GM19351 (cell line): Measurements from ENCODE around the gene CAPN3.

Experiments used
- ATAC-seq: cut with Tn5 transposase; IDR thresholded peaks from one replicate; pipeline ENCODE4 v1.9.1; 2021; ENCODE audit warnings: mild to moderate bottlenecking, moderate library complexity; ENCODE audit not compliant: unreplicated experiment

Gene CAPN3

DNA sequence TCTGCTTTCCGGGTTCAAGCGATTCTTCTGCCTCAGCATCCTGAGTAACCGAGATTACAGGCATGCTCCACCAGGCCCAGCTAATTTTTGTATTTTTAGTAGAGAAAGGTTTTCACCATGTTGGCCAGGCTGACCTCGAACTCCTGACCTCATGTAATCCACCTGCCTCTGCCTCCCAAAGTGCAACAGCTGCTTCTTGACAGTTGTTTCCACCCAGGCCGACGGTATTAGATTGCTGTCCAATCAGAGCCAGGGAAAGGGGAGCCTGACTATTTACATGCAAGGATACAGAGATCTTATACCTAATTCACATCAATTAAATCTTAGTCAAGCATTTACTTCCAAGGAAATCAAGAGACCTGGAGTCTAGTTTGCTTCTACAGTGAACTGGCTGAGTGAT is 4.0 kb upstream of the CAPN3 start:
- ATAC-seq = no peak

DNA sequence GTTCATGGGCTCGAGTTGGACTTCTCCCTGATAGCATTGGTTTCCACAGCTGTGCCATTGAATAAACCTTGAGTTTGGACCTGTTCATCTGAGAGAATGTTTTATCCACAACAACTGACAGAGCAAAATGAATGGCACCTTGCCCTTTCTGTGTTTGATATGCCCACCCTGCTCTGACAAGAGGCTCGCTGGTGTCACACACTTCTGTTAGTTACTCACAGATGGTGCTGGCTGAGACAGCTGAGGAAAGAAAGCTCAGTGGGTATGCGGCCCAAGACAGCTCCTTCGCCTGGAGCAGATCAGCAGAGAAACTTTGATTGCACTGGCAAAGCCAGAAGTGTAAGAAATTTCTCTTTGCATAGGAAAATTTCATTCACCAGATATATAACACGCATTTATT is 2.5 kb upstream of the CAPN3 start:
- no peak for ATAC-seq

DNA sequence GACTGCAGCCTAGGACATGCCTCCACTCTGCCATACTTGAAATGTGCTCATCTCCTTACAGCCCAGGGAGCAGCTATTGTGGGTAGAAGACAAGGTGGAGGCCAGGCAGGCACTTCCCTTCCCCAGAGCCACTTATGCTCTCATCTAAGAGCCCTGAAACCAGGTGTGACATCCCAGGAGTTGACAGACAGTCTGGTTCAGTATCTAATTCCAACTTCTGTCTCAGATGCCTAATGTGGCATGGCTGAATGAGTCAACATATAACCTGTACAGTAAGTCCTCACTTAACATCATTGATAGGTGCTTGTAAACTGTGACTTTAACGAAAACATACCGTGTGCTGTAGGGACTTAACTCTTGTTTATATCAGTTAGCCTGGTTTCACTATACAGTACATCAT is 1.2 kb upstream of the CAPN3 start:
- ATAC-seq = no peak

DNA sequence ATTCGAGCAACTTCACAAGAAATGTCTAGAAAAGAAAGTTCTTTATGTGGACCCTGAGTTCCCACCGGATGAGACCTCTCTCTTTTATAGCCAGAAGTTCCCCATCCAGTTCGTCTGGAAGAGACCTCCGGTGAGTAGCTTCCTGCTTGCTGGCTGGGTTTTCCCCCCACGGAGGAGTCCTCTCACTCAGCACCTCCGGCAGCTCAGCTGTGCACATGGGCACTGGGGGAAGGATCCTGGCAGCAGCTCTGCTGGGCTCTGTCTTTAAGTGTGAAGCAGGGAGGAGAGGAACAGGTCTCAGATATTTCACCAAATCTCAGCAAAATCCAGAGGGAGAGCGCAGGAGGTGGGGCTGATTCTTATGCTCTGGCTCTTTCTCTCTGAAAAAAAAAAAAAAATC is 684 bp downstream of the CAPN3 start:
- ATAC-seq = no peak

DNA sequence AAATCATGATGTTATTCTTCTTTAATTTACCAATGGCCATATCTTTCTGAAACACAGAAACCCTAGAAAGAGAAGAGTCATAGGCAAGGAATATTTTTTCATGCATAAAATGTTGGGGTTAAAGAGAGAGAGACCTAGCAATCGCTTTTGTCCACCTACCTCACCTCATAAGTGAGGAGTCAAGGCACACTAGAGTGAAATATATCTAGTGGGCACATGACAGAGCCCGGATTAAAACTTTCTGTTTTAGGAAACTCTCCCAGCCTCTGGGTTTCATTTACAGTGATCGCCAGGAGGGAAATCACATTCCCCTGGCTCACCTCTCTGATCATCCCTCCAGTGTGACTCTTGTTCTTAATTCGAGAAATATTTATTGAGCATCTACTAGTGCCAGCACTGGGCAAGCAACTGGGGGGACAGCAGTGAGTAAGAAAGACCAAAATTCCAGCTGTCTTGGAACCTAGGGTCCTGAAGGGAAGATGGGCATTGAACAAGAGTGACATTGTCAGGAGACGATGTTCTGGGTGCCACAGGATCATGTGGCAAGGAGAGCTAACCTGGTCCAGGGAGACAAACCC is 1.3 kb downstream of the CAPN3 start:
- ATAC-seq = no peak

DNA sequence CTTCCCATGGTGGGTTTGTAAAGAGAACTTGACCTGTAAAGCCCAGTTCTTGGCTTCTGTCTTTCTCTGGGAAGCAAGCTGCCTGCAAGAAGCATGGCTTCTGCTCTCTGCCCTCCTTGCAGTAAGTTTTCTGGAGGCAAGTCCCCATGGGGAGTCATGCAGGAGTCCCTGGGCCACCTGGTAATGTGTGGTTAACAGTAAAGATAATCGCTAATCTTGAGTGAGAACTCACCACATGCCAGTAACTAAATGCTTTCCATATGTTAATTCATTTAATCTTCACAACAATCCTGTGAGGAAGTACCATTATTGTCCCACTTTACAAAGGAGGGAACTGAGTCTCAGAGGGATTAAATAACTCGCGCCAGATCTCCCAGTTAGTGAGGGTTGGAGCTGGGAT is 4.2 kb downstream of the CAPN3 start:
- ATAC-seq = no peak

DNA sequence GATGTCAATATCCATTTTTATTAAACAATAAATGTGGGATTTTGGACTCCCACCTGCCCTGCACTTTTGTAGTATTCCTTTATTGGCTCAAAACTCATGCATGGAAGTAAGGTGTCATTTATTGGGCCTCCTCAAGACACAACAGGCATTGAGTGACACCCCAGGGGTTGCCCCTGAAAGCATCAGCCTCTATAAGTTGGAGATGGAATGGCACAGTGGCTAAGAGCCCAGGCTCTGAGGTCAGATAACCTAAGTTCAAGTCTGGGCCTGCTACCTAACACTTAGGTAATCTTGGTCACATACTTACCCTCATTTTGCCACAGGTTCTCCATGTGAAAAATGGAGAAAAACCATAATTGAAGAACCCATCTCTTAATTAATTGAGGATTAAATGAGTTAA is 4.6 kb downstream of the CAPN3 start:
- ATAC-seq = no peak

DNA sequence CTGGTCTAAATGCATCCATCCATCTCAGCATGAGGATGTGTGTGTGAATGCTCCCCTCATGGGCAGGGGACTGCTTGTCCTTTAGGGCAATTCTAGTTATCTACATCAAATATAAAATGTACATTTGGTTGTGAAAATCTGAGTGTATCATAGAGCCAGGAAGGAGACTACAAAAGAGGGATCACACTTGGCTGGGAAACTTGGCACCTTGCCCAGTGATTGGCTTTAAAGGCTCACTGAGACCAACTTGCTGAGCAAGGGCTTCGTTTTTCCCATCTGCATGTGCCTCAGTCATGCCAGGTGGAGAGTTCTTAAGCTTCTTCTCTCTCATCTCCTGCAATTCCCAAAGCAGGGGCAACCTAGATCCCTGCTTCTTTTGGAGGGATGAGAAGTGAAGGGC is 5.2 kb downstream of the CAPN3 start:
- no peak for ATAC-seq

DNA sequence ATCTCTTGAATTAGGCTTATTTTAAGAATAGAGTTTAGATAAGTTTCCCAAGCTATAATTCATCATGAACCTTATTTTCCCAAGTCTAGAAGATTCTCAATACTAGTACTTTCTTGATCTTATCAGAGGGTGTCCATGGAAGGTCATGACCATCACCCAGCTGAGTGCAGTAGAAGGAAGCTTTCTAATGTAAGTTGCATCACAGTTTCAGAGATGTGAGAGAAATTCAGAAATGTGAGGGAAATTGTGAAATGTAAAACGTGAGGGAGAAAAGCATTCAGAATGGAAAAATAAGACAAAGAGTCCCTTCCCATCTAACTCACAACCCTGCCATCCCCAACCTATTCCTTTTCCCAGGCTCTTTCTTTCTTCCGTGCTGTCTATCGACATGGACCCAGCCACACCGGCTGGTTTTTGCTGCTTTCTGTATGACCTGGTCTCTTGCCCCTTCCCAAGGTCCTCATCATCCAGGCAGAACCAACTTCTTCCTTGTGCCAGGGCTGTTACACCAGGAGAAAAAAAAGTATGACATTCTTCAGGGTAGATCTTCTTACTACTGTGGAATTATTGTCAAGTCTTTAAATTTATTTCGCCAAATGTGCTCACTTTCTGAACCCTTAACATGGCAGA is 6.7 kb downstream of the CAPN3 start:
- no peak for ATAC-seq

DNA sequence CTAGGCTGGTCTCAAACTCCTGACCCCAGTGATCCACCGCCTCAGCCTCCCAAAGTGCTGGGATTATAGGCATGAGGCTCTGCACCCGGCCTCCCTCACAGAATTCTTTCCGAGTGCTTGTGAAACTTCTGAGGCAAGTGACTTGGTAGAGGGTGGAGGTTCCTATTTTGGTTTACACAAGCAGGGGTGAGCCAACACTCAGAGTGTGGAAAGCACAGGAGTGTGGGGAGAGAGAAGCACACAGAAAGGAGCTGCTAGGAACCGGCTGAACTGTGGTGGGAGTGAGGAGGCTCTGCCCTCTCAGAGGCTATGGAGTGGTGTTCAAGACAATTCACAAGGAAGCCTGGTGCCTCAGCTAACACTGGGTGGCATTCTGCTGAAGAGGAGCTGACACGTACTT is 7.7 kb downstream of the CAPN3 start:
- ATAC-seq = no peak

DNA sequence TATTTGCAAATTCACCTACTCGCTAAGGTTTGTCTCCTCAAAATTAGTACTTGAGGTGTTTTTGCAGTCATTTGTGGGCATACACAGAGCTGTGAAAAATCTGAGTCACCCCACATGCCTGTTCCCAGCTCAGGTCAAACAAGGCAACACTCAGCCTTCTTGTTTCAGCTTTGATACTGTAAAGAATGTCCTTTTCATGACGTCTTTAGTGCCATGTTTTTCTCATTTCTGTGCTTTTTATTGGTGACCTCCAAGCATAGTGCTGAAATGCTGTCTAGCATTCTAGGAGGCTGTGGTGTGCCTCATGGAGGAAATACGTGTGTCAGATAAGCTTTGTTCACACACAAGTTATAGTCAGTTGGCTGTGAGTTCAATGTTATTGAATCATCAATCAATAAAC is 8.8 kb downstream of the CAPN3 start:
- ATAC-seq = no peak

DNA sequence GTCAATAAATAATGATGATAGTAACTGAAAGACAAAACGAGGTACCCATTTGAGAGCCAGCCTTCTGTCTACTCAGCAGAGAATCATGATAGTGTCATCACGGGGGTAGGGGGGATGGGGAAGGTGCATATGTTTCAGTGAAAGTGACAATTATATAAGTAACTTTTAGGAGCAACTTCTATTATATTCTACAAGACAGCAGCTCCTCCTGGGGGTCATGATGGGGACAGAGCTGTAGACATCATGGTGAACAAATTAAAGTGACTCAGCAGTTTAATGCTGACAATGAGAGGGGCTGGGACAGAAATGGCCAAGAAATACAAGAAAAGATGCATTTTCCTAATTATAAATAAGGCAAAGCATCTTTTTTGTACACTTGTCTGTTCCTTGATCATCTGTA is 11.8 kb downstream of the CAPN3 start:
- ATAC-seq = no peak

DNA sequence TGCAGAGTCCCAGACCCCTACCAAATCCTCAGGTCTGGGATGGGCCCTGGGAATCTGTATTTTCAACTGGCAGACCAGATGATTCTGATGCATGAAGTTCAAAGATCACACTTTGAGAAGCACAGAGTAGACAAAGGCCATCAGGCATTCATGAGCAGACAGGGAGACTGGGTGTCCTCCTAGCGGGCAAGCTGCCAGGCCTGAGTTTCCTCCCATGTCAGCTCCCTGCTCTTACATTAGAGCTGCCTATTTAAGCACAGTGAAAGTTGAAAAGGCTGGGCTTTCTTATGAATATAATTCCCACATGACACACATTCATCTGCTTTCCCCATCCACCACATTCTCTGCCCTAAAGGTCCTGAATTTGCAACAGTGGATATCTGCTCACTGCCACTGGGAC is 14.0 kb downstream of the CAPN3 start:
- no peak for ATAC-seq

DNA sequence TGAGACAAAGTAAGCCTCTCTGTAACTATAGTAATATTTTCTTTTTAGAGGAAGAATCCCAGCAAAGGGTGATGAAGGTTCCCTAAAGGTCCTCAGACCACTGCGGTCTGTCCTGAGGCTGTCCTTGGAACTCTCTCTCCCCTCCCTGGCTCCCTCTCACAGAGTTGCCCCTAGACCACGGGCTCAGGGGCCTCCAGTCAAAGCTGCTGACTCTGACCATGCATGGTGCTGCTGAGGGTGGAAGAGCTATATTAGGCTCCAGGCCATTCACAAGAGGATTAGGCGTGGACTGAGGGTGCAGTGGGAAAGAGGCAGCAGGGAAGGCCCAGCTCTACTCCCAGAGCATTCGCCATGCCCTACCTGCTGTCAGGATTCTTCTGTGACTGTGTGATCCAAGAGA is 14.6 kb downstream of the CAPN3 start:
- no peak for ATAC-seq

DNA sequence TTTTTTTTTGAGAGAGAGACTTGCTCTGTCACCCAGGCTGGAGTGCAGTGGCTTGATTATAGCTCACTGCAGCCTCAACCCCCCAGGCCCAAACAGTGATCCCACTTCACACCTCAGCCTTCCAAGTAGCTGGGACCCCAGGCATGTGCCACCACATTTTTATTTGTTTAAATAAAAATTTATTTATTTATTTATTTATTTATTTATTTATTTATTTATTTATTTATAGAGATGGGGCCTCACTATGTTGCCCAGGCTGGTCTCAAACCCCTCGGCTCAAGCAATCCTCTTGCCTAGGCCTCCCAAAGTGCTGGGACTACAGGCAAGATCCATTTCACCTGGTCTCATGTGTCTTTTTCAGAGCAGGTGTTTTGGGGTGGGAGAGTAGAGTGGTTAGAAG is 15.5 kb downstream of the CAPN3 start:
- ATAC-seq = no peak

DNA sequence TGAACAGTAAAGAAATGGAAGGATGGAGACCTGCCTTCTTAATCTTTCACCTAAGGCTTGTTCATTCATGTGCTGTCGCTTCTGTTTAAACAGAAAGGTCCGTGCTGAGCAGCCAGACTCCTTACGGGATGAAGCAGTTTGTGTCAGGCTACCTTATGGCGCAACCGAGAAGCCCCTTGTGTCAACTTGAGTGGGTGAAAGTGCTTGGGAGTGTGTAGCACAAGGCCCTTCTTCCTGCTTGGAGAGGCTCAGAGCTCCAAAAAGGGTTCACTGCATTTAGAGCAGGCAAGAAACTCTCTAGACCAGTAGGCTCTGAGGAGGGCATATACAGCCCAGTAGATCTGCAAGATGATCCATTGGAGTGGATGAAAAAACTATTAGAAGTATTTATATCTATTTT is 16.0 kb downstream of the CAPN3 start:
- no peak for ATAC-seq

DNA sequence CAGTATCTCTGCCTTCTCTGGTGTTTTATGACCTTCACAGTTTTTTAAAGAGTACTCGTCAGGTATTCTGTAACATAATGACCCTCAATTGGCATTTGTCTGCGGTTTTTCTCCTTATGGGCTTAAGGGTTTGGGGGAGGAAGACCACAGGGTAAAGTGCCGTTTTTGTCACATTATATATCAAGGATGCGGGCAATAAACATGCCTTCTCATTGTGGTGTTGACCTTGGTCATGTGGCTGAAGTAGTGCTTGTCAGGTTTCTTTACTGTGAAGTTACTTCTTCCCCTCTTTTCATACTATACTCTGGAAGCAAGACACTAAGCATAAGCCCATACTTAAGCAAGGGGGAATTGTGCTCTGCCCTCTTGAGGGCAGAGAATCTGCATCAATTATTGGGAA is 16.6 kb downstream of the CAPN3 start:
- no peak for ATAC-seq

DNA sequence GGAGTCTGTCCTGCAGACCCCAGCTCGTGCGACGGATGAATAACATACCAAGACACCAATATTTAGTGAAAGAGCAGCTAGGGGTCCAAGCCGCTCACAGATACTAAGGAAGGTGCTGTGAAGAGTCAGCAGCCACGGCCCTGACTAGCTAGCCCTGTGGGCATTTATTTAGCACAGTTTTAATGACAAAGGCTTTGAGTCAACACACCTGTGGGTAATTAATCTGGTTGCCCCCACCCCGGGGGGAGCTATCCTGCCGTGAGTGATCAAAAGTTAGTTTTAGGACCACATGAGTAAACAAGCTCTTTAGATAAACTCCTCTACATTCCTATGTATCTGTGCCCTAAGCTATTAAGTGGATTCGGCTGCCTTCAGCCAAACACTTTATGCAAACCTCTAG is 18.7 kb downstream of the CAPN3 start:
- no peak for ATAC-seq

DNA sequence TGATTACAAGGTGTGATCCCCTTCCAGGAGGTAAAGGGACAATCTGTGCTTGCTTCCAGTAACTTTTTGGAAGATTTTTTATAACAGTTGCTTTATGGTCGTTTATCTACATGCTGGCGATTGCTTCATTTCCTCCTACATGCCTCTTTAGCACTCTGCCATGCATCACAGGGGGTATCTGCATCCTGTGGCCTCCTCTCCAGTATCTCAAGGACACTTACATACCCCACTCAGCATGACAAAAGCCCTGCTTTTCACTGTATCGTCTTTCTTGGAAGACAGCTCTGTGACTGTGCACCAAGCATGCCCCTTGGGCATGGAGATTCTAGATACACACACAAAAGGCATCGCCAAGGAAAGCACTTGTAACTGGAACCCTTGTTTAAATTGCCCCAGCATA is 25.3 kb downstream of the CAPN3 start:
- no peak for ATAC-seq

DNA sequence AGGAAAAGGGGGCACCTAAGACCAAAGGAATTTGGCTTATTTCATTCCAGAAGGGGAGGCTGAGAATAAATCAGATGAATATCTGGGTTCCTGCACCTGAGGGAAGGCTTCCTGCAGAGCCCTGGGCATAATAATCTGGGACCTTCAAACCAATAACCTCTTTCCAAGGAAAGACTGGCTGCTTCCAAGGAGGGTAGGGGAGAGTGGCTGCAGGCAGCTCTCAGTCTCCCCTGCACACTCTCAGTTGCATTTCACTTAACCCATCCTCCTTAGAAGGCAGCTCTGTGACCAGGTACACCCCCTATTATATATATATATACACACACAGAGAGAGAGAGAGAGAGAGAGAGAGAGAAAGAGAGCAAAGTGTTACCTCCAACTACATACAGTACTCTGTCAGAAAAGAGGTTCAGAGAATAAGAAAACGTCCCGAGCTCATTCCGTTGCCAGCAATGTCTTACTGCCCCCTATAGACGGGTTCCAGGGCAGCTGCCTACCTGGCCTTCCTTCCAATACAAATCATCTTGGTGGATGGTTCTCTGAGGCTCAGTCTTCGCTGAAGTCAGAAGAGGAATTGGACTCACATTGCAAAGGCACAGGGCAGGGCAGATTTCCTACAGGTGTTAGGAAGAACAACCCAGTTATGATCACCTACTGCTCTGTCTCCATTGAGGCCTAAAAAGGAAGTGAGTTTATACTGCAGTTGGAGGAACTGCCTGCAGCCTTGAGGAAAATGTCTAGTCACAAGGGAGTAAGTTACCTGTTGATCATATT is 26.1 kb downstream of the CAPN3 start:
- ATAC-seq = no peak

DNA sequence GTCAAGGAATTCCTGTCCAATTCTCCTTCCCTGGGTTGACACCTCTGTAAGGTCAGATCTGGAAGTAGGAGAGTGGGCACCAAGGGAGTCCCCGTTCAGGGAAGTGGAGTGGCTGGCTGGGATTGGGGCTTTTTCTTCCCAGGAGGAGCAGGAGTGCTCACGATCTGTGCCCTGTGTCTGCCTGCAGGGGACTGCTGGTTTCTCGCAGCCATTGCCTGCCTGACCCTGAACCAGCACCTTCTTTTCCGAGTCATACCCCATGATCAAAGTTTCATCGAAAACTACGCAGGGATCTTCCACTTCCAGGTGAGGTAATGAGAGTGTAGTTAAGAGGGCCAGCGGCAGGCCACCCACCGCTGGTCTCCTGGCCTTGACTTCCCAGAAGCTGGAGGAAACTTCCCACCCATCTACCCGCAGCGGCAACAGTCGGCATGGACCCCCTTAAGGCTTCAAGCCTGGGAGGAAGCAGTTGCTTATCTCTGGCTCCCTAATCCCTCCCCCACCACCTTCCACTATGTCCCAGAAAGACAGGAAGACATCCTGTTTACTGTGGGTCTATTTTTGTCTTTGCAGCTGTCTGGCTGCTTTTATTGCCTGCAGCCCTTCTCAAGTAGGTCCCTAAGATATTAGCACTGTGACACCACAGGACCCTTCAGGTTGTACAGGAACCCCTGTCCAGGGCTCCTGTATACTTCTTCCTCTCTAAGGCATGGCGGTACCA is 26.8 kb downstream of the CAPN3 start:
- ATAC-seq = no peak

DNA sequence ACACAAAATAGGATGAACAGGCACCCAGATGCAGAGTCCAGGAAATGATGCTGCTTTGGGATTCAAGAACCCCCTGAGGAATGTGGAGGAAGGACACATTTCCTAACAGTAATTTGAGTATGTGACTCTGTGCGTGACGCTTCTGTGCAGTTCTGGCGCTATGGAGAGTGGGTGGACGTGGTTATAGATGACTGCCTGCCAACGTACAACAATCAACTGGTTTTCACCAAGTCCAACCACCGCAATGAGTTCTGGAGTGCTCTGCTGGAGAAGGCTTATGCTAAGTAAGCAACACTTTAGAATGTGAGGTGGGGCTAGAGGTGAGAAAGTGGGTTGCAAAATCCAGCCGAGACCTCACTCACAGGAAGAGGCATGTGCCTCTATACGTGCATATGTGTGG is 28.3 kb downstream of the CAPN3 start:
- no peak for ATAC-seq
